Panc1 (cell line): ENCODE measurements around the gene TMED4. TPM values are rescaled to one million over a fixed set of nuclear protein-coding genes. Genes with fewer than 3 reads are reported as not detected.
A peak's percentile ranks its signal among the peaks of the same experiment; 100 is the strongest.

Source experiments
- ATAC-seq: fragments of 200-7000 bp; cut with Tn5 transposase; 2 replicates; pipeline ENCODE4 v1.9.1; 2020; ENCODE audit warnings: mild to moderate bottlenecking, moderate library complexity
- BruUV-seq: library from RNA; stranded (reverse); fragments of 400-500 nt; replicated peaks from 2 replicates; lab custom pipeline; 2021; lab: Mats Ljungman, UMichigan
- CTCF ChIA-PET: fragments of 300-600 bp; sonication (Branson Sonifier 250); formaldehyde crosslinking; loops from one replicate; lab custom pipeline; 2022; ENCODE audit warnings: antibody characterized with exemption; lab: Charles Lee
- POLR2A ChIA-PET: fragments of 300-600 bp; sonication (Branson Sonifier 250); formaldehyde crosslinking; loops from one replicate; lab custom pipeline; 2022; ENCODE audit warnings: antibody characterized with exemption; lab: Charles Lee
- DNase-seq: peaks from one replicate; pipeline ENCODE4 v3.0.0-alpha.2; 2010; ENCODE audit warnings: low read depth, low spot score
- H3K27ac ChIP-seq: 2 replicates; pipeline ENCODE4 v1.5.1; 2011; ENCODE audit warnings: mild to moderate bottlenecking, low read length, inconsistent platforms
- H3K27me3 ChIP-seq: fragments of 200-500 bp; sonication (Bioruptor generic); 2 replicates; pipeline ENCODE4 v1.6.0; 2014; ENCODE audit warnings: low read length, inconsistent platforms; ENCODE audit not compliant: control insufficient read depth, insufficient read depth
- H3K36me3 ChIP-seq: fragments of 200-500 bp; sonication (Bioruptor generic); 2 replicates; pipeline ENCODE4 v1.5.1; 2014; ENCODE audit warnings: inconsistent platforms, mild to moderate bottlenecking, low read length, moderate library complexity; ENCODE audit not compliant: control insufficient read depth, insufficient read depth
- H3K4me1 ChIP-seq: 2 replicates; pipeline ENCODE4 v1.5.1; 2011; ENCODE audit warnings: inconsistent platforms, mild to moderate bottlenecking, low read length, moderate library complexity; ENCODE audit not compliant: control insufficient read depth, insufficient read depth
- H3K4me3 ChIP-seq, 2 experiments: 2 replicates each; pipeline ENCODE4 v1.5.1; 2011 to 2012; ENCODE audit warnings: low read depth in 2 of 2, low read length in 2 of 2, mild to moderate bottlenecking in 2 of 2, inconsistent platforms in 1 of 2, moderate library complexity in 1 of 2
- H3K9me3 ChIP-seq: fragments of 200-500 bp; sonication (Bioruptor generic); 2 replicates; pipeline ENCODE4 v1.5.1; 2014; ENCODE audit warnings: low read depth, mild to moderate bottlenecking, inconsistent platforms, low read length, moderate library complexity; ENCODE audit not compliant: control insufficient read depth, insufficient read depth
- POLR2AphosphoS5 ChIP-seq: IDR thresholded peaks from 2 replicates; pipeline ENCODE4 v1.6.1; 2012; ENCODE audit warnings: mild to moderate bottlenecking, low read depth, low read length, moderate library complexity
- SIN3A ChIP-seq: IDR thresholded peaks from 2 replicates; pipeline ENCODE4 v1.6.1; 2012; ENCODE audit warnings: low read depth, mild to moderate bottlenecking, low read length, moderate library complexity, borderline replicate concordance; ENCODE audit not compliant: insufficient read depth
- TCF7L2 ChIP-seq: IDR thresholded peaks from 2 replicates; pipeline ENCODE4 v1.6.1; 2011; ENCODE audit warnings: mild to moderate bottlenecking, low read depth, low read length, inconsistent platforms
- in situ Hi-C: cut with HindIII; loops from 2 replicates; pipeline ENCODE4 v1.10.0; 2016; ENCODE audit warnings: low sequenced_read_pairs, low pct_unique_long_range_greater_than_20kb
- intact Hi-C: fragments of 100-400 bp; cut with micrococcal nuclease; formaldehyde crosslinking; loops from one replicate; pipeline ENCODE4 v1.10.0; 2022; ENCODE audit not compliant: unreplicated experiment
- total RNA-seq: library from RNA; stranded (reverse); gene quantifications from one replicate; pipeline ENCODE4 v1.2.1, GENCODE V29; 2021; ENCODE audit not compliant: unreplicated experiment
- TF ChIP-seq, protein P1 (sequence below), 2 experiments: IDR thresholded peaks; 2 replicates each; pipeline ENCODE4 v1.6.1; 2011 to 2012; ENCODE audit warnings: low read depth in 2 of 2, control low read depth in 1 of 2, low read length in 1 of 2, mild to moderate bottlenecking in 1 of 2, moderate library complexity in 1 of 2; ENCODE audit not compliant: insufficient read depth in 1 of 2
- TF ChIP-seq, protein P2 (sequence below): fragments of 450-650 bp; IDR thresholded peaks from 2 replicates; pipeline ENCODE4 v1.5.1; 2017; ENCODE audit warnings: mild to moderate bottlenecking

Gene TMED4
- total RNA-seq, 1 experiment from 2014 or later = 123 TPM

DNA sequence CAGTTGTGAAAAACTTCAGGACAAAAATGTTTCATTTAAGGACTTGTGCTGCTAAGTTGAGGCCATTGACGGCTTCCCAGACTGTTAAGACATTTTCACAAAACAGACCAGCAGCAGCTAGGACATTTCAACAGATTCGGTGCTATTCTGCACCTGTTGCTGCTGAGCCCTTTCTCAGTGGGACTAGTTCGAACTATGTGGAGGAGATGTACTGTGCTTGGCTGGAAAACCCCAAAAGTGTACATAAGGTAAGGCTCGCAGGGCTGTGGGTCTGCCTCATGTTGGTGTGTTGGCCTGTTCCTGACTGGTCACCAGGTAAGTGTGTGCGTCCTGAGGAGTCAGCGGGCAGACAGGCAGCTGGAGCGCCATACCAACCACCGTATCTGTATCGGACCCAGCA lies 42.3 kb upstream of the TMED4 start:
- no peak for DNase-seq
- ChIA-PET CTCF (no interaction called here), POLR2A (no interaction called here)
- Histone ChIP-seq H3K4me3 (no peak overlapping the region), H3K36me3 (0 out of 2 replicates have a peak, but pooled peaks cover 3% of the 10 kb centered on the region), H3K27me3 (no peaks in the 10 kb centered on the region), H3K4me1 (peaks cover 36% of the 10 kb centered on the region), H3K27ac (no peak overlapping the region), H3K9me3 (no peaks in the 10 kb centered on the region)
- TF ChIP-seq TCF7L2 (no peak), POLR2AphosphoS5 (no peak), SIN3A (no peak)
- TF ChIP-seq, protein P1, sequence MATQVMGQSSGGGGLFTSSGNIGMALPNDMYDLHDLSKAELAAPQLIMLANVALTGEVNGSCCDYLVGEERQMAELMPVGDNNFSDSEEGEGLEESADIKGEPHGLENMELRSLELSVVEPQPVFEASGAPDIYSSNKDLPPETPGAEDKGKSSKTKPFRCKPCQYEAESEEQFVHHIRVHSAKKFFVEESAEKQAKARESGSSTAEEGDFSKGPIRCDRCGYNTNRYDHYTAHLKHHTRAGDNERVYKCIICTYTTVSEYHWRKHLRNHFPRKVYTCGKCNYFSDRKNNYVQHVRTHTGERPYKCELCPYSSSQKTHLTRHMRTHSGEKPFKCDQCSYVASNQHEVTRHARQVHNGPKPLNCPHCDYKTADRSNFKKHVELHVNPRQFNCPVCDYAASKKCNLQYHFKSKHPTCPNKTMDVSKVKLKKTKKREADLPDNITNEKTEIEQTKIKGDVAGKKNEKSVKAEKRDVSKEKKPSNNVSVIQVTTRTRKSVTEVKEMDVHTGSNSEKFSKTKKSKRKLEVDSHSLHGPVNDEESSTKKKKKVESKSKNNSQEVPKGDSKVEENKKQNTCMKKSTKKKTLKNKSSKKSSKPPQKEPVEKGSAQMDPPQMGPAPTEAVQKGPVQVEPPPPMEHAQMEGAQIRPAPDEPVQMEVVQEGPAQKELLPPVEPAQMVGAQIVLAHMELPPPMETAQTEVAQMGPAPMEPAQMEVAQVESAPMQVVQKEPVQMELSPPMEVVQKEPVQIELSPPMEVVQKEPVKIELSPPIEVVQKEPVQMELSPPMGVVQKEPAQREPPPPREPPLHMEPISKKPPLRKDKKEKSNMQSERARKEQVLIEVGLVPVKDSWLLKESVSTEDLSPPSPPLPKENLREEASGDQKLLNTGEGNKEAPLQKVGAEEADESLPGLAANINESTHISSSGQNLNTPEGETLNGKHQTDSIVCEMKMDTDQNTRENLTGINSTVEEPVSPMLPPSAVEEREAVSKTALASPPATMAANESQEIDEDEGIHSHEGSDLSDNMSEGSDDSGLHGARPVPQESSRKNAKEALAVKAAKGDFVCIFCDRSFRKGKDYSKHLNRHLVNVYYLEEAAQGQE (IDR thresholded peaks at IDR 0.05; ENCODE audit: insufficient read depth in 1 of 2, low read depth in 2 of 2, low read length in 1 of 2) = no peak
- TF ChIP-seq, protein P2, sequence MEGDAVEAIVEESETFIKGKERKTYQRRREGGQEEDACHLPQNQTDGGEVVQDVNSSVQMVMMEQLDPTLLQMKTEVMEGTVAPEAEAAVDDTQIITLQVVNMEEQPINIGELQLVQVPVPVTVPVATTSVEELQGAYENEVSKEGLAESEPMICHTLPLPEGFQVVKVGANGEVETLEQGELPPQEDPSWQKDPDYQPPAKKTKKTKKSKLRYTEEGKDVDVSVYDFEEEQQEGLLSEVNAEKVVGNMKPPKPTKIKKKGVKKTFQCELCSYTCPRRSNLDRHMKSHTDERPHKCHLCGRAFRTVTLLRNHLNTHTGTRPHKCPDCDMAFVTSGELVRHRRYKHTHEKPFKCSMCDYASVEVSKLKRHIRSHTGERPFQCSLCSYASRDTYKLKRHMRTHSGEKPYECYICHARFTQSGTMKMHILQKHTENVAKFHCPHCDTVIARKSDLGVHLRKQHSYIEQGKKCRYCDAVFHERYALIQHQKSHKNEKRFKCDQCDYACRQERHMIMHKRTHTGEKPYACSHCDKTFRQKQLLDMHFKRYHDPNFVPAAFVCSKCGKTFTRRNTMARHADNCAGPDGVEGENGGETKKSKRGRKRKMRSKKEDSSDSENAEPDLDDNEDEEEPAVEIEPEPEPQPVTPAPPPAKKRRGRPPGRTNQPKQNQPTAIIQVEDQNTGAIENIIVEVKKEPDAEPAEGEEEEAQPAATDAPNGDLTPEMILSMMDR = no peak
- intact Hi-C loops (no loop called here), in situ Hi-C loops (no loop called here)
- ATAC-seq = no peak
- no TSS peak for BruUV-seq

DNA sequence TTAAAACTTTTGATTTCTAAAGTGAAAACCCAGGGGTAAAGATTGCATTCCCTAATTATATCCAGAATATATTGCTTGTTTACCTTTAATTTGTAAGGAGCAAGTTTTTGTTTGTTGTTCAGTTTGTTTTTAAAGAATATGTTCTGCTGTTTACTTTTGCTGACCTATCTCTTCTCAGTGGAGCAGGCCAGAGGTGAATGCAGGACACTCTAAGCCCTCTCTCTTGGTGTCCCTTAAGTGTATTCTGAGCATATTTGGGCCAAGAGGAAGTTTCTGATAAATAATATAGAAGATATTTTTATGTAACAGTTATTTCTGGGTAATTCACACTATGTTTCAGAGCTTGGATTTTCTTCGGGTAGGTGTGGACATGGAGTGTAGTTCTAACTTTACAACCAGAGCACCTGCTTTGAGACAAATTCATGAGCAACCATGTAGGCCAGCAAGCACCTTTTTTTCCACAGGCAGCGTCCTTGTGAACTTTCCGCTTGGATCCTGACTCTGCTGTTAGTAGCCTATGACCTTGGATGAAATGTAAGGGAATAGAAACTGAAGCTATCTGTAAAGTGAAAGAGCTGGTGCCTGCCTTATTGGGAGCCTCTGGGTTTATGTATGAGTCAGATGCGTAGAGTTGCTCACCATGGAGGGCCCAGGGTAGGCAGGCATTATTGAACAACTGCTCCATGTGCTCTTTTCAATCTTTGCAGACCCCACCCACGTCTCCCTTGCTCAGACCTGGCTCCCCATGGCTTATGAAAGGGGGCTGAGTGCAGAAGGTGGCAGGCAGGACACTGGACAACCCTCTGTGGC lies 40.5 kb upstream of the TMED4 start:
- DNase-seq = no peak
- in situ Hi-C loops (no loop called here), intact Hi-C loops (no loop called here)
- Histone ChIP-seq H3K4me3 (peak overlapping the region in 1 of 2 experiments; percentile 37; a peak in 2 of 4 replicates), H3K27ac (peak overlapping the region; percentile 73), H3K27me3 (no peaks in the 10 kb centered on the region), H3K36me3 (0 out of 2 replicates have a peak, but pooled peaks cover 3% of the 10 kb centered on the region), H3K4me1 (peaks cover 52% of the 10 kb centered on the region), H3K9me3 (no peaks in the 10 kb centered on the region)
- peak; percentile 81 for ATAC-seq
- BruUV-seq = no TSS peak
- ChIA-PET POLR2A (no interaction called here), CTCF (no interaction called here)
- no peak for TF ChIP-seq SIN3A
- TF ChIP-seq TCF7L2 = no peak
- TF ChIP-seq POLR2AphosphoS5 = no peak
- TF ChIP-seq, protein P1 (IDR thresholded peaks at IDR 0.05; ENCODE audit: insufficient read depth in 1 of 2, low read depth in 2 of 2, low read length in 1 of 2) = no peak
- TF ChIP-seq, protein P2 = no peak
